GM23338 (cell line): Measurements from ENCODE around the gene ITGA3. TPM values are rescaled to one million over a fixed set of nuclear protein-coding genes. Genes with fewer than 3 reads are reported as not detected.

ENCODE experiments used
- ATAC-seq: fragments of 200-7000 bp; cut with Tn5 transposase; 3 replicates; pipeline ENCODE4 v1.9.1; 2020
- DNase-seq: peaks from one replicate; pipeline ENCODE4 v3.0.0-alpha.2; 2015; ENCODE audit warnings: low spot score
- H2AFZ ChIP-seq: fragments of 200-600 bp; sonication (generic); 2 replicates; pipeline ENCODE4 v1.8.0; 2016; ENCODE audit warnings: antibody characterized with exemption, mild to moderate bottlenecking, moderate library complexity
- H3F3A ChIP-seq: fragments of 200-600 bp; sonication (generic); replicated peaks from 2 replicates; pipeline ENCODE4 v1.8.0; 2017; ENCODE audit warnings: antibody characterized with exemption, mixed run types, low read depth
- H3K27ac ChIP-seq: fragments of 200-600 bp; sonication (generic); 2 replicates; pipeline ENCODE4 v1.6.1; 2016; ENCODE audit warnings: low read depth
- H3K27me3 ChIP-seq: fragments of 200-600 bp; sonication (generic); 2 replicates; pipeline ENCODE4 v1.8.0; 2016; ENCODE audit warnings: mild to moderate bottlenecking, mixed run types, moderate library complexity; ENCODE audit not compliant: insufficient read depth
- H3K36me3 ChIP-seq: fragments of 200-600 bp; sonication (generic); 2 replicates; pipeline ENCODE4 v1.8.0; 2016; ENCODE audit warnings: mild to moderate bottlenecking; ENCODE audit not compliant: insufficient read depth
- H3K4me1 ChIP-seq: fragments of 200-600 bp; sonication (generic); 2 replicates; pipeline ENCODE4 v1.8.0; 2016; ENCODE audit warnings: mild to moderate bottlenecking, moderate library complexity; ENCODE audit not compliant: insufficient read depth
- H3K4me2 ChIP-seq: fragments of 200-600 bp; sonication (generic); 2 replicates; pipeline ENCODE4 v1.7.1; 2017; ENCODE audit warnings: mixed run types
- H3K4me3 ChIP-seq: fragments of 200-600 bp; sonication (generic); 2 replicates; pipeline ENCODE4 v1.6.1; 2016; ENCODE audit warnings: mixed run types
- H3K79me2 ChIP-seq: fragments of 200-600 bp; sonication (generic); replicated peaks from 2 replicates; pipeline ENCODE4 v1.8.0; 2017; ENCODE audit warnings: mild to moderate bottlenecking; ENCODE audit not compliant: insufficient read depth
- H3K9me2 ChIP-seq: fragments of 200-600 bp; sonication (generic); 2 replicates; pipeline ENCODE4 v1.8.0; 2017; ENCODE audit not compliant: insufficient read depth
- H4K20me1 ChIP-seq: fragments of 200-600 bp; sonication (generic); replicated peaks from 2 replicates; pipeline ENCODE4 v1.8.0; 2017; ENCODE audit warnings: mild to moderate bottlenecking; ENCODE audit not compliant: insufficient read depth
- H3K27ac Mint-ChIP-seq: 2 replicates; pipeline ENCODE4 v1.8.0; 2020; ENCODE audit warnings: inconsistent platforms, mild to moderate bottlenecking, moderate library complexity, mixed read lengths
- H3K27me3 Mint-ChIP-seq: 3 replicates; pipeline ENCODE4 v1.8.0; 2022; ENCODE audit warnings: low read depth, mild to moderate bottlenecking, moderate library complexity, mixed read lengths, inconsistent platforms; ENCODE audit not compliant: insufficient read depth, poor library complexity
- H3K36me3 Mint-ChIP-seq: 3 replicates; pipeline ENCODE4 v1.8.0; 2021; ENCODE audit warnings: low read depth, mild to moderate bottlenecking, inconsistent platforms, moderate library complexity, mixed read lengths
- H3K4me1 Mint-ChIP-seq: 3 replicates; pipeline ENCODE4 v1.8.0; 2020; ENCODE audit warnings: mild to moderate bottlenecking, inconsistent platforms, mixed read lengths
- H3K4me3 Mint-ChIP-seq: 3 replicates; pipeline ENCODE4 v1.8.0; 2021; ENCODE audit warnings: moderate library complexity, mild to moderate bottlenecking, inconsistent platforms, mixed read lengths
- H3K9me3 Mint-ChIP-seq: 3 replicates; pipeline ENCODE4 v1.8.0; 2020; ENCODE audit warnings: moderate library complexity, mild to moderate bottlenecking, inconsistent platforms, mixed read lengths
- CTCF ChIP-seq, 2 experiments: fragments of 200-600 bp in 1 of 2; sonication (generic) in 1 of 2; conservative IDR thresholded peaks; 2 replicates each; pipeline versions ENCODE4 v1.5.1 to v1.6.1; 2016 to 2017; ENCODE audit warnings: antibody characterized with exemption in 2 of 2, low read depth in 2 of 2, mild to moderate bottlenecking in 2 of 2, moderate library complexity in 1 of 2
- ETS1 ChIP-seq: IDR thresholded peaks from 2 replicates; pipeline ENCODE4 v1.6.1; 2016; ENCODE audit warnings: antibody characterized with exemption
- EZH2 ChIP-seq: fragments of 200-600 bp; sonication (generic); IDR thresholded peaks from one replicate; pipeline ENCODE4 v1.8.0; 2017; ENCODE audit warnings: antibody characterized with exemption, mild to moderate bottlenecking, low read depth; ENCODE audit not compliant: unreplicated experiment
- NANOG ChIP-seq: IDR thresholded peaks from 2 replicates; pipeline ENCODE4 v1.6.1; 2016; ENCODE audit warnings: antibody characterized with exemption, borderline replicate concordance
- STAT1 ChIP-seq: IDR thresholded peaks from one replicate; pipeline ENCODE4 v1.6.1; 2016; ENCODE audit warnings: antibody characterized with exemption; ENCODE audit not compliant: unreplicated experiment
- ZNF114 ChIP-seq: fragments of 250-450 bp; sonication (Bioruptor Pico); IDR thresholded peaks from 2 replicates; pipeline ENCODE4 v1.5.0; 2020; ENCODE audit warnings: mild to moderate bottlenecking, moderate library complexity
- ZNF462 ChIP-seq: fragments of 250-450 bp; sonication (Bioruptor Pico); IDR thresholded peaks from 2 replicates; pipeline ENCODE4 v1.5.0; 2020; ENCODE audit warnings: mild to moderate bottlenecking, moderate library complexity
- polyA plus RNA-seq: library from polyadenylated mRNA; unstranded; fragments of >200 nt; fragmentation: Nextera tagmentation; extraction: Ambion mirVana; gene quantifications from 2 replicates; pipeline ENCODE4 v1.2.1, GENCODE V29; 2016
- total RNA-seq: library from RNA; depleted of rRNA; stranded (reverse); fragments of >200 nt; shearing (Covaris generic); gene quantifications from 2 replicates; pipeline ENCODE4 v1.2.3, GENCODE V29; 2014

The ITGA3 gene
- total and polyA plus RNA-seq, 2 experiments from 2014 or later, result 9.6 to 28.3 TPM

- DNase-seq, result no peak
- no peak for TF ChIP-seq ZNF462 (CRISPR knock-in tag)
- TF ChIP-seq EZH2, result no peak
- TF ChIP-seq ZNF114 (CRISPR knock-in tag), result no peak
- no peak for TF ChIP-seq CTCF (conservative IDR thresholded peaks at IDR 0.05; ENCODE audit: low read depth in 2 of 2)
- no peak for TF ChIP-seq ETS1
- TF ChIP-seq STAT1, result no peak
- TF ChIP-seq NANOG, result no peak
- Histone ChIP-seq H3K4me1 (peaks cover 18% of the 10 kb centered on the region), H4K20me1 (no peaks in the 10 kb centered on the region), H2AFZ (peak overlapping the region; percentile 96; the same call in 1 of the 2 replicates), H3K4me2 (peak overlapping the region; percentile 68), H3K27ac (no peak overlapping the region), H3F3A (peaks cover 12% of the 10 kb centered on the region), H3K9me2 (no peaks in the 10 kb centered on the region), H3K79me2 (no peaks in the 10 kb centered on the region), H3K36me3 (no peaks in the 10 kb centered on the region), H3K4me3 (peak overlapping the region; percentile 41), H3K27me3 (no peaks in the 10 kb centered on the region)
- ATAC-seq, result no peak
- peaks cover 11% of the 10 kb centered on the region for H3K27me3 Mint-ChIP-seq
- no peaks in the 10 kb centered on the region; the same call in 2 of the 3 replicates for H3K9me3 Mint-ChIP-seq
- H3K4me3 Mint-ChIP-seq, result peak overlapping the region; percentile 22; the same call in 2 of the 3 replicates
- H3K27ac Mint-ChIP-seq, result peak overlapping the region; percentile 24; the same call in 1 of the 2 replicates
- peaks cover 24% of the 10 kb centered on the region for H3K4me1 Mint-ChIP-seq
- H3K36me3 Mint-ChIP-seq, result no peaks in the 10 kb centered on the region
These were observed 27.2 kb upstream of the ITGA3 start for GRCh38 chr17:50028736-50029120.
